HG02759 (cell line): ENCODE measurements around the gene PIP5K1C.
"Not testable (repeated sequence)": the region's sequence is repeated elsewhere in the genome, so short reads cannot be mapped to it uniquely, and the experiment has no call there.

Experiments used
- ATAC-seq: cut with Tn5 transposase; IDR thresholded peaks from one replicate; pipeline ENCODE4 v1.9.1; 2021; ENCODE audit warnings: mild to moderate bottlenecking, moderate library complexity; ENCODE audit not compliant: unreplicated experiment

PIP5K1C gene

DNA sequence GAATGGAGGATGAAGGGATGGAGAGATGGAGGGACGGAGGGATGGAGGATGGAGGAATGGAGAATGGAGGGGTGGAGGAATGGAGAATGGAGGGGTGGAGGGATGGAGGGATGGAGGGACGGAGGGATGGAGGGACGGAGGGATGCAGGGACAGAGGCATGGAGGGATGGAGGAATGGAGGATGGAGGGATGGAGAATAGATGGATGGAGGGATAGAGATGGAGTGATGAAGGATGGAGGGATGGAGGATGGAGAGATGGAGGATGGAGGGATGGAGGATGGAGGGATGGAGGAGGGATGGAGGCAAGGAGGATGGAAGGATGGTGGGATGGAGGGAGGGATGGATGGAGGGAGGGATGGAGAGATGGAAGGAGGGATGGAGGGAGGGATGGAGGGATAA is 22.1 kb downstream of the PIP5K1C start:
- ATAC-seq: no peak

DNA sequence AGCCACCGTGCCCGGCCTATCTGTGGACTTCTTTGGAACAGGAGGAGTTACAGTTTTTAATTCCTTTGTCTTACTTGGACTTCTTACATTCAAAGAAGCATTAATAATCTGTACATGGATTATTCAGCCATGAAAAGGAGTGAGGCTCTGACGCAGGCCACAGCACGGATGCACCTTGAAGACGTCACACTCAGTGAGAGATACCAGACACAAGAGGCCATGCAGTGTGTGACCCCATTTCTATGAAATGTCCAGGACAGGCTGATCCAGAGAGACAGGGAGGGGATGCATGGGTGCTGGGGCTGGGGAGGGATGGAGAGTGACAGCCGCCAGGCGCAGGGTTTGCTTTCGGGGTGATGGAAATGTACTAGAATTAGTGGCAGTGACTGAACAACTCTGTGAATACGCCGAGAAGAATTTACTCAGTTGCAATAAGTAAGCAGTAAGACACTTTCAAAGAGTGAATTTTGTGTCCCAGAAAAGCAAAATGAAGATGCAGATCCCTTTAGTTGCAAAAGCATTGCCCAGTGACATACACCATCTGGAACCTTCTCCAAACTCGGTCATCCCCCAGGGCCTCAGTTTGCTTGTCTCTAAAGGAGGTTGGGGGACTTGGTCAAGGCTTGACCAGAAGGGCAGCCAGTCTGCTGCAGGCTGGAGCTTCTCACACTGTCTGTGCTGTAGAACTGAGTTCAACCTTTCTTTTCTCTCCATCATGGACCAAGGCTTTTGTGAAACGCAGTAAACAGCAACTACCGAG is 25.3 kb downstream of the PIP5K1C start:
- ATAC-seq: no peak

DNA sequence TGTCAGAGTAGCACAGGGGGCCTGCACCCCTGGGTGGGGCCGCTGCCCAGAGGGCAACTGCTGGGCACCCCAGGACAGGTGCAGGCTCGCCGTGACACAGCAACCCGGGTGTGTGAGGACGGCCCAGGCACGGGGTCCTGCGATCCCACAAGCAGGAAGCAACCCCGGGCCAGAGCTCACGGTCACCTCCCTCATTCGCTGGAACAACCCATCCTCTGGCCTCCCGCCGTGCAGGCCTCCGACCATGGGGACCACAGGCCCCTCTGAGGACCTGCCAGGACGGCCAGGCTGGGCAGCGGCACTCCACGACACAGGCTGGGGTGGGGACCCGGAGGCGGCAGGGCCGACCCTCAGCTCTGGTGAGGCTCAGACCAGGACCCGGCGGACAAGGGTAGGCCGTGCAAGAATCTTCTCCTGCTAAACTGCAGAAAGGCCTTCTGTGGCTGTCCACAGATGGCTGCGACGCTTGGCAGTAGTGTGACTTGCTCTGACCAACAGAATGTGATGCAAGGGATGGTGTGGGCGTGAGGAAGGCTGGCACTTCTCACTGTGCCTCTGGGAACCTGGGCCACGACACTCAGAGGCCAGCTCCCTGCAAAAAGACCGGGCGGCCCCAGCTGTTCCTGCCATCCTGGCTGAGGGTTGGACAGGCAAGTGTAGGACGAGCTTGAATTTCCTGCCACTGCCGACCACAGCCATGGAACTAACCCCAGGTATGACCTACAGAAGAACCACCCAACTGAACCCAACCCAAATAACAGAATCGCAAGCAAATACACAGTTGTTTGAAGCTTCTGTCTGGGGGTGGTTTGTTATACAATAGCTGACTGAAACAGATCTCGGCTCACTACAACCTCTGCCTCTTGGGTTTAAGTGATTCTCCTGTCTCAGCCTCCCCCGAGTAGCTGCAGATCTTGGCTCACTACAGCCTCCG is 26.5 kb downstream of the PIP5K1C start:
- no peak for ATAC-seq

DNA sequence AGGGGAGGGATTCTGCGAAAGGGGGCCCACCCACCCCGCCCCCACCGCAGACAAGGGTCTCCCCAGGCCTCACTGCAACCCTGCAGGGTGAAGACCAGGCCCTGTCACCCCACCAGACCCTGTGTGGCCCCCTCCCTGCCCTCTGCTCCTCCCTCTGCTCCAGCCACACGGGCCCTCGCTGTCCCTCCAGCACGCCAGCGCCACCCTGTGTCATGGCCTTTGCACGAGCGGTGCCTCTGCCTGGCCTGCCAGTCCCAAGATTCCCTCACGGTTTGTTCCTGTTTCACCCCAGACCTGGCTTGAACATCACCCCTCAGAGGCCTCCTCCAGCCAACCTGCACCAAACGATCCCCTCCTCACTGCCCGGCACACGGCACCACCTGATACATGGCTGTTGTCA is 27.3 kb downstream of the PIP5K1C start:
- ATAC-seq: no peak

DNA sequence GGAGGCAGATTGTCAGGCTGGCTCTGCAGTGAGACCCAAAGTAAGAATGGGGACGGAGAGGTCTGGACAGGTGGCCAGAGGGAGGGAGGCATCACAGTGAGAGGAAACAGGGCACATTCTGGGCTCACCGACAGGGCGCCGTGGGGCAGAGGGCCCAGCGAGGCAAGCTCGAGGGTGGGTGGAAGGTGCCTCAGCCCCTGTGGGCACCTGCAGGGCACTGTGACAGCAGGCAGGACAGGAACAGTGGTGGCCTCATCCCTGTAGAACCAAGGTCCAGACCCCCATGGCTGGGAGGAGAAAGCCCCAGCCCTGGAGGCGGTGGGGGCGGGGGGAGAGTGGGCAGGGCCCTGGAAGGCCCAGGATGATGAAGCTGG is 27.7 kb downstream of the PIP5K1C start:
- ATAC-seq: no peak

DNA sequence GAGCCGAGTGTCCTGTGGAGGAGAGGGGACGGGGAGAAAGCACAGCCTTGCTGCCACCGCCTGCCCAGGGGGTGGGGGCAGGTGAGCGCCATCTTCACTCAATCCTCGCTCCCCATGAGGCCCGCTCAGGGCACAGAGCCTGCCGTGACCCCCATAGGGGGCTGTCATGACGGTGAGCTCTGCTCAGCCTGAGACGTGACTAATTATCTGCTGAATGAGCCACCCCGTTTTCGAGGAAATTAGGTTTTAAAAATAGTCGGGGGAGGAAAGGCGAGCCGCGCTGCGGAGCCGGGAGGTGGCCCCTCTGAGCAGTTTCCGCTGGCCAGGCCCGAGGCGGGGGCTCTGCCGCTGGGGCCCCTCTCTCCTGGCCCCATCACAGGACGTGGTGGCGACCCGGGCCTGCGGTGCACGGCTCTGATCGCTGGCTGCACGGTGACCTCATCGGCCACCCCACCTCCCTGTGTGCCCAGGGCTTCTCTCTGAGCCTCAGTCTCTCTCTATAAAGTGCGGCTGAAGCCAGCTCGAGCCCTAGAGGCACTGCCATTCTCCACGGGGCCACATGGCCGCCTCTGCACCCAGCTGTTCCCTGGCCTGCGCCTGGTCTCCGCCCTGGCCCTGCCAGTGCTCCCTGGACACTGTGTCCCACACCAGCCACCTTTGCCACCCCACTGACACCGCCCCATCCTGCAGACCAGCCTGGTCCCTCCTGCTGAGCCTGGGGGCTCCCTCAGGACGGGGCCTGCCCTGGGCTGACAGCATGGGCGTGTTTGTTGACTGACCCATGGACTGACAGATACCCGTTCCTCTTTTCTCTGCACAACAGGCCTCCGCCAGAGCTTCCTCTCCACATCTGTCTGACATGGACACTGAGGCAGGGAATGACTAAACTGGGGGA is 28.3 kb downstream of the PIP5K1C start:
- no peak for ATAC-seq

DNA sequence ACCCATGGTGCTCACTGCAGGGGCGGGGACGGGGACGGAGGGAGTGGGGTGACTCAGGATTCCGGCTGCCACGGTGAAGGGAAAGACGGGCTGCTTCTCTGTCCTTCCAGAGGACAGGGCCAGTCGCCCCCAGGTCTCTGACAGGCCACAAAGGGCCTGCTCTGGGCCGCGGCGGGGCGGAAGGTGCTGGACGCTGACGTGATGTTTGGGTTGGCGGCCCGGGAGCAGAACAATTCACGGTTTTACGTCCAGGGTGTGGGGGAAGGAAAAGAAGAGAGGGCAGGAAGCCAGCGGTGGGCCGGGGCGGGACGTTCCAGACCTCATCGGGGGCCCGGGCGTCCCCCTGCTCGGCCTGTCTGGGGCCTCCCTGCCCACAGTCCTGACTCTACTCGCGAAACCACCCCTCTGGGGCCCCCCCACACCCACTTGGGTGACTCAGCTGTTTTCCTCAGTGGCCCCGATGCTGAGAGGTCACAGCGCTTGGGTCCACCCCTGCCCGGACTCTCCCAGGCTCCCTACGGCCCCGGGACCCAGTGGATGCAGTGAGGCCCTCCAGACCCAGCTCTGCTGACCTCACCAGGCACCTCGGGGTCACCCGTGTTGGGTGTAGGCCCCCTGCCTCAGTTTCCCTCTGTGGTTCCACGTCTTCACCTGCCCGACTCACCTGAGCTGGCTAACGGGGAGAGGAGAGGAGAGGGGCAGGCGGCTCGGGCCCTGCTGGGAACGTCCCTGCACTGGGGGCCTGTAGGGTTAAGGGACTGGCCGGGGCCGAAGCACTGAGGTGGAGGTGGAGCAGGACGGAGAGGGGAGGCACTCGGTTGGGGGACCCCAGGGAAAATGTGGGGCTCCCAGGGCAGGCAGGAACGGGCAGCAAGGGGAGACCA is 29.2 kb downstream of the PIP5K1C start:
- ATAC-seq: no peak

DNA sequence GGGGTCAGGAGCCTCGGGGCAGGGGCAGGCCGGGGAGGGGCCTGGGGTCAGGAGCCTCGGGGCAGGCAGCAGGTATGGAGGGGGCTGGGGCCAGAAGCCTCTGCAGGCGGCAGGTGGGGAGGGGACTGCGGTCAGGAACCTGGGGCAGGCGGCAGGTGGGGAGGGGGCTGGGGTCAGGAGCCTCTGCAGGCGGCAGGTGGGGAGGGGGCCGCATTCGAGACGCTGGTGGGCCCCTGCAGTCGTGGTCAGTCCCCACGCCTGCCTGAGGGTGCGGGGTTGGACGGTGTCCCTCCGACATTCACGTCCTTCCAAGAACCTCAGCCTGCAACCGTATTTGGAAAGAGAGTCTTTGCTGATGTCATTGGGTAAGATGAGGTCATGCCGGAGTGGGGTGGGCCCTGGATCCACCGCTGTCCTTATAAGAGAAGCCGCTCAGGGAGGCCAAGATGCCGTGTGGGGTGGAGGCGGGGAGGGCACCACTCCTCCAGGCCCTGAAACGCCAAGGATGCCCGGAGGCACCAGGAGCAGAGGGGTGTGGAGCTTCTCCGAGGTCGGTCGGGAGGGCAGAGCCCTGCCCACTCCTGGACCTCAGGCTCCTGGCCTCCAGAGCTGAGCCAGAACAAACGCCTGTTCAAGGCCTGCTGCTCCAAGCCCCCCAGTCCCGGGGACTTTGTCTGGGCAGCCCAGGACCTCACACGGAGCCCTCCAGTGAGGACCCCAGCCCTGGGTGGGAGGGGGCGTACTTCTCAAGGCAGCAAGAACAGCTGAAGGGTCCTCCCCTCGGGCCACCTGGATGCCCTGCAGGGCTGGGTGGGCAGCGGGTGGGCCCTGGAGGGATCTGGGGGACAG is 30.1 kb downstream of the PIP5K1C start:
- no peak for ATAC-seq

DNA sequence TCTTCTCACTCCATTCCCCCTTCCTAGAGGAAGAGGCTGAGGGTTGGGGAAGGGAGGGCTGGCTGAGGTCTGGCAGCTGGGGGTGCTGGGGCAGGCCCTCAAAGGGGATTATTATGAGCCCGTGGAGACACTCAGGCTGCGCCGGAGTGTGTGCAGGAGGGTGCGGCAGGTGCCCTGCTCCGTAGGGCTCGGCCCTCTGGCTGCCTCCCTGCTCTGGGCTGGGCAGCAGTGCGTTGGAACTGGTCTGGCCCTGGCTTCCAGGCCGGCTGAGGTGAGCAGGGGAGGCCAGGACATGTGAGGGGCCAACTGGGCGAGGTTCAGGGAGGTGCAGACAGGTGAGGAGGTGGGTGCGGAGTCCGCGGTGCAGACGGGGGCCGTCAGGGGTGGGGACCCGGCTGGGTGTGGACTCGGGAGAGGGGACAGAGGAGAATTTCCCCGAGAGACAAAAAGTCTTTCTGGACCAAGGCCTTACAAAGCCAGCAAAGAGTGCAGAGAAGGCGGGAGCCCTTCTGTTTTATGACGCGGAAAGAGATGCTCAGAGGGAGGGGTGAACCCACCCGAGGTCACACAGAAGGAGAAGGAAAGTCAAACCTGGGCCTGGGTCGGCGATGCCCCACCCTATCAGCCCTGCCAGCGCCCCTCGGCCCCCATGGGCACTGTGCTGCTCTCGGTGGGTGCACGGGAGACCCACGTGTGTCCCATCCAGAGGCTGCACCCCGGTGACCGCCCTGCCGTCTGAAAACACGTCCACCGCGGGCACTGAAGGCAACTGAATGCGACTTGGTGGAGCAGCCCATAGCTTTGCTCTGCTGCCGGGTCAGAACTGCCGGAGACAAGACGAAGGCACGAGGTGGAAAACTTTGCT is 31.0 kb downstream of the PIP5K1C start:
- no peak for ATAC-seq

DNA sequence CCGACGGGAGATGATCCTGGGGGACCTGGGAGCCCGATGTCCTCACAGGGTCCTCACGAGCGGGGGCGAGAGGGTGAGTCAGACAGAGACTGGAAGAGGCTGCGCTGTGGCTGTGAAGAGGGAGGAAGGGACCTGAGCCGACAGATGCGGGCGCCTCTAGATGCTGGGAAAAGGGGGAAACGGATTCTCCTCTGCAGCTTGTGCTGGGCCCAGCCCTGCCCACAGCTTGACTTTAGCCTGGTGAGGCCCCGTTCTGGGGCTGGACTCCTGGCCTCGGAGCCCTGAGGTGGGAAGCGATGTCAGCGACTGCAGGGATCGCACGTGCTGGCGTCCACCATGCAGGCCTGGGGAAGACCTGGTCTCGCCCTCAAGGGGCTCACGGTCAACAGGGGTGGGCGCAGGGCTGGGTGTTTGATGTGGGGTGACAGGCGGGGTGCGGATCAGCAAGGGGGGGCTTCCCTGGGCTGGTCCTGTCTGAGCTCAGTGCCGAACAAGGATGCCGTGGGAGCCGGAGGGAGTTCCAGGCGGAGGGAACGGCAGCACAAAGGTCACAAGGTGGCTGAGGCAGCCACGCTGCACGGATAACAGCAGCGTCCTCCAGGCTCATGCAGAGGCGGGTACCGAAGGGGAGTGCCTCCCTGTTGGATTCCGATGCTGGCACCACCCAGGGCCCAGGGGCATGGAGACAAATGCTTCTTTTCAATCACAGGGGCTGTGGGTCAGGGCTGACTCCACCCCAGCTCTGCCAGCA is 31.8 kb downstream of the PIP5K1C start:
- no peak for ATAC-seq

DNA sequence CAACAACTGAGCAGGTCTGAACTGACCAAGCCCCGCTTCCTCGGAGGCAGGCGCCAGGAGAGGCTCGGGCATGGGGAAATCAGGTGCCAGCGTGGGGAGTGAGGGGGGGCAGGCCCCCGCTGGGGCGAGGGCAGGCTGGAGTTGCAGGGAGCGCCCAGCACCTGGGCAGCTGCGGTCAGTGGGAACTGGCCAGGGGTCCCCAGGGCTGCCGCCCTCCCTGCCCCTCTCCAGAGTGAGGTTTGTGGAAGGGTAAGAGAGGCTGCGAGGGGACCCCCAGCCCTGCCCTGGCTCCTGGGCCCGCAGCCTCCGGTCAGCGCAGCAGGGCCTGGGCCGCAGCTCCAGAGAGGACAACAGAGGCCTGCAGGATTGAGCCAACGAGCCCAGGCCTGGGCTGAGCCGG is 32.5 kb downstream of the PIP5K1C start:
- no peak for ATAC-seq

DNA sequence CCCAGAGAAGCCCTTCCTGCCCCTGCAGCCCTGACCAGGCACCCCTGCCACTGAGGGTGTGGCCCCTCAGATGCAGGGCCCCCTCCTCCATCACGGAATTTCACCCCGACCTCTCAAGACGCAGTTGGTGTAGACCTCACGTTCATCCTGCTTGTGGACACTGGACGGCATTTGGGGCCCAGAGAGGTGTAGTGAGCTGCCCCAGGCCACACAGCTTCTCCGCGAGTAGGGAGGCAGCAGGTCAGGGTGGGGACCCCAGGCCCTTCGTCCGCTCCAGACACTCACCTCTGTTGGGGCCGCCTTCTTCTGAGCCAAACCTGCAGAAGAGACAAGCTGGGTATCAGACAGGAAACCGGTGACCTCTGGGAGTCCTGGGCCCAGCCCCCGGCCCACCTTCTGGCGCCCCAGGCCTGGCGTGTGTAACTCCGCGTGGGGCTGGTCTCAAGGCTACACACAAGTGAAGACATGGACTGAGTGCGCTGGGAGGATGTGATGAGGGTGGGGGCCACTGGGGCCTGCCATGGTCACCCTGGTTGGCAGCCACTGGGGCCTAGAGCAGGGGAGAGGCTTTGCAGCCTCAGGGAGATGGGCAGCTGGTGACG is 33.1 kb downstream of the PIP5K1C start:
- ATAC-seq: no peak

DNA sequence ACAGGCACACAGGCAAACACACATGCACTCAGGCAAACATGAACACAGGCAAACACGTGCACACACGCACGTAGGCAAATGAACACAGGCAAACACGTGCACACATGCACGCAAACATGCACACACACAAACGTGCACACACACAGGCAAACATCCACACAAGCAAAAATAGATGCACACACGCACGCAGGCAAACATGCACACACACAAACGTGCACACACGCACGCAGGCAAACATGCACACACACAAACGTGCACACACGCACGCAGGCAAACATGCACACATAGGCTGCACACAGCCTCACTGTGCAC is 33.8 kb downstream of the PIP5K1C start:
- not testable (repeated sequence) for ATAC-seq

DNA sequence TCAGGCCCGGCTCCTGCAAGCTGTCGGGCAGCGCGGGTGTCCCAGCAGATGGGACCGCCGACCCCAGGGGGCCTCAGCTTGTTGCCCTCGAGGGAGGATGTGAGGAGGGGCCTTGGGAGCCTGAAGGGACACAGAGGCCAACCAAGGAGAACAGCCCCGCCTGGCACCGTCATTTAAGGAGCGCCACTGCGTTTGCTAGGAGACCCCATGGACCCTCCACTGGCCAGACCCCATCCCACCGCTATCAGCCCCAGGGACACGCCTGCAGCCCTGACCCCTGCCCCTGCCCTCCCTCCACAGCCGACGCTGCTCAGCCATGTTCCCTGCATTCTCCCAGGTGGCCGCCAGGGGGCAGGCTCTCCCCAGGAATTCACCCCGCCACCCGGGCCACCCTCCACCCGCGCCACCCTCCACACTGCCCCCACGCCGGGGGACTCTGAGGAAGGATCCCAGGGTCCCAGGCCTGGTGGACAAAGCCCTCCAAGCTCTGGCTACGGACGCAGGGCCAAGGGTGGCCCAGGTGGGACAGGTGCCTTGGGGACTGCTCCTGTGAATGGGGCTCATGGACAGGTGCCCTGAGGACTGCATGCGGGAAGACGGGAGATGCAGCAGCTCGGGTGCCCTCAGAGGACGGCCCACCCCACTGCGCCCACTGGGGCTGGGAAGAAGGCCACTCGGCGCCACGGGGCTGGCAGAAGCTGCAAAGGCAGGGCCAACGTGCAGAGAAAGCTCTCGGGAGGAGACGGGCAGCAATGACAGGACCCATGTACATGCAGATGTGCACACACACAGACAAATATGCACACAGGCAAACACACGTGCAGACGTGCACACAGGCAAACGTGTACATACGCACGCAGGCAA is 34.4 kb downstream of the PIP5K1C start:
- ATAC-seq: no peak

DNA sequence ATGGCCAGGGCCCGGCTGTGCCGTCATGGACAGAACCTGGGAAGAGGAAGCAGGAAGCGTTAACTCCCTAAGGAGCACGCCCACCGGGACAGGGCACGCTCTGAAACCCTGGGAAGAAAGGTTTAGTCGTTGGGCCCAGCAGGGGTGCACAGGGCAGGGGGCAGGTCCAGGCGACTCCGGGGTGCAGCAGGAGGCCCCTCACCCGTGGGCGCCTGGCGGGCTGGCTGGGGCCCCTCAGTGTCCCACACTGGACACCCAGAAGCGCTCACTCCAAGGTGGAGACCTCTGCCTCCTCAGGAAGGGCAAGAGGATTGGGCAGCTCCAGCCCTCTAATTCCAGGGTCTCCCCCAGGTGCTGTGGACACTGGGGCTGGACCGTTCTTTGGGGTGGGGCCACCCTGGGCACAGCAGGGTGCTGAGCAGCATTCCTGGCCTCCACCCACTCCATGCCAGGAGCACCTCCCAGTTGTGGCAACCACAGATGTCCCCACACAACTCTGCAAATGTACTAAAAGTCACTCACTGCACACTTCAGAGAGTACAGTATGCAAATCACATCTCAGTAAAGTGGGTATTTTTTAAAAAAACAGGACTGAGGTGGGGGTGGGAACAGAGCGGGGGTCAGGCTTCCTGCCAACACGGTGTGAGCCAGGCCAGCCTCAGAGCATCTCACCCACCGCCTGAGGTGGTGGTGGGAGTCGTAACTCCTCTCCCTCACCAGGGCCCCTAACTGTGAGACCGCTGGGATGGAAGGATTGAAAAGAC is 35.2 kb downstream of the PIP5K1C start:
- ATAC-seq: no peak

DNA sequence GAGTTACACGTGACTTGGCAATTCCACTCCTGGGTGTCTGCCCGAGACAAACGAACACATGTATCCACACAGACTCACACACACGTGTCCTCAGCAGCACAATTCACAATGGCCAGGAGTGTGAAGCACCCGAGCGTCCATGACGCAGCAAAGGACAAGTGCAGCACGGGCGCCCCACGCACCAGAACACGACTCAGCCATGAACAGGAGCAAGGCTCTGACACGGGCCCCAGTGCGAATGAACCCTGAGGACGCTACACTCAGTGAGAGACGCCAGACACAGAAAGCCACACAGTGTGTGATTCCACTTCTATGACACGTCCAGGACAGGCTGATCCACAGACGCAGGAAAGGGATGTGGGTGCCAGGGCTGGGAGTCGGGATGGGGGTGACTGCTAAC is 36.4 kb downstream of the PIP5K1C start:
- no peak for ATAC-seq
